ENCODE measurements around the gene TRABD2A. TPM values are rescaled to one million over a fixed set of nuclear protein-coding genes. Genes with fewer than 3 reads are reported as not detected.

The TRABD2A gene
- total RNA-seq, 2 experiments from 2014 or later, result 1.6 to 1.9 TPM

DNA sequence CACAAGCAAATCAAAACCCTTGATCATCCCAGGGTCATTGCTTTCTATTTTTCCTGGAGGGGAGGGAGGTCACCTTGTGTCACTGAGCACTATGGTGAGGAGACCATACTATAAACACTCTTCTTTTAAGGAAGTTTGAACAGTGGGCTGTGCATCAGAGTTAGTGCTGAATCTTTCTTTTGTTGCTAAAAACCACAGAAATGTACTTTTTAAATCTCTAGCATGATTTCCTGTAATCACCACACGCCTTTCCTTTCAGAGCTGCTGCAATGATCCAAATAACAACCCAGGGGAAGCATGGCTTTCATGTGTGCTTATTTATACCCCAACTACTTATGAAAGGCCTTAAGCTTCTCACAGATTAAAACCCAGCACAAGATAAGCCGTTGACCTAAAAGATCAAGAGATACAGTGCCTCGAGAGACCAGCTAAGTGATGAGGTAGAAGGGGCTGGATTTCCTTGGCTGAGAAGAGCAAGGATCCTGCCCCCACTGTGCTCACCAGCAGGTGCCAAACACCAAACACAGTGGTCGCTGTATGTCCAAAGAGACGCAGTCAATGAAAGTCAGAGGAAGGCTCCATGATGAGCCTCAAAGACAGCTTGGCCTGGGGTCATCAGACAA is 34.7 kb downstream of the TRABD2A start:
- Histone ChIP-seq H3K4me2 (ENCODE audit: low read length) (no peak overlapping the region), H3K79me2 (ENCODE audit: insufficient read depth, low read depth, low read length) (no peaks in the 10 kb centered on the region), H3K9me2 (ENCODE audit: insufficient read depth, low read length) (no peaks in the 10 kb centered on the region), H4K20me1 (ENCODE audit: insufficient read depth, low read length) (no peaks in the 10 kb centered on the region), H3K4me3 (ENCODE audit: low read depth, low read length, poor library complexity, severe bottlenecking) (no peak overlapping the region), H3K36me3 (ENCODE audit: insufficient read depth, low read length) (no peaks in the 10 kb centered on the region), H3K9me3 (ENCODE audit: low read length) (no peaks in the 10 kb centered on the region), H2AFZ (ENCODE audit: low read length) (no peak overlapping the region), H3K4me1 (ENCODE audit: insufficient read depth, low read length, poor library complexity, severe bottlenecking) (peaks cover 13% of the 10 kb centered on the region), H3K27ac (ENCODE audit: low read depth, low read length, poor library complexity, severe bottlenecking) (no peak overlapping the region)
- peak; percentile 27 for DNase-seq (ENCODE audit: low spot score)
- TF ChIP-seq, protein P1, sequence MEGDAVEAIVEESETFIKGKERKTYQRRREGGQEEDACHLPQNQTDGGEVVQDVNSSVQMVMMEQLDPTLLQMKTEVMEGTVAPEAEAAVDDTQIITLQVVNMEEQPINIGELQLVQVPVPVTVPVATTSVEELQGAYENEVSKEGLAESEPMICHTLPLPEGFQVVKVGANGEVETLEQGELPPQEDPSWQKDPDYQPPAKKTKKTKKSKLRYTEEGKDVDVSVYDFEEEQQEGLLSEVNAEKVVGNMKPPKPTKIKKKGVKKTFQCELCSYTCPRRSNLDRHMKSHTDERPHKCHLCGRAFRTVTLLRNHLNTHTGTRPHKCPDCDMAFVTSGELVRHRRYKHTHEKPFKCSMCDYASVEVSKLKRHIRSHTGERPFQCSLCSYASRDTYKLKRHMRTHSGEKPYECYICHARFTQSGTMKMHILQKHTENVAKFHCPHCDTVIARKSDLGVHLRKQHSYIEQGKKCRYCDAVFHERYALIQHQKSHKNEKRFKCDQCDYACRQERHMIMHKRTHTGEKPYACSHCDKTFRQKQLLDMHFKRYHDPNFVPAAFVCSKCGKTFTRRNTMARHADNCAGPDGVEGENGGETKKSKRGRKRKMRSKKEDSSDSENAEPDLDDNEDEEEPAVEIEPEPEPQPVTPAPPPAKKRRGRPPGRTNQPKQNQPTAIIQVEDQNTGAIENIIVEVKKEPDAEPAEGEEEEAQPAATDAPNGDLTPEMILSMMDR (conservative IDR thresholded peaks at IDR 0.05; ENCODE audit: low read length), result no peak
- no peak for TF ChIP-seq EZH2phosphoT487 (IDR thresholded peaks at IDR 0.05; ENCODE audit: borderline replicate concordance, low read depth, low read length)
- CTCF ChIA-PET (ENCODE audit: unreplicated experiment), result no interaction called here
- POLR2A ChIA-PET, result interaction anchor here (0.8 kb wide), 1 partner anchor 29 kb away, joined by 3 read pairs; no protein-coding TSS in a partner anchor
- no TSS peak for BruUV-seq (replicated peaks)
- intact Hi-C loops (cut with micrococcal nuclease; ENCODE audit: unreplicated experiment), result no loop called here

GRCh38 chr2:84844141-84844540 is 36.7 kb downstream of the TRABD2A start:
- Histone ChIP-seq H3K4me3 (ENCODE audit: low read depth, low read length, poor library complexity, severe bottlenecking) (no peak overlapping the region), H2AFZ (ENCODE audit: low read length) (no peak overlapping the region), H3K9me2 (ENCODE audit: insufficient read depth, low read length) (no peaks in the 10 kb centered on the region), H3K36me3 (ENCODE audit: insufficient read depth, low read length) (no peaks in the 10 kb centered on the region), H3K79me2 (ENCODE audit: insufficient read depth, low read depth, low read length) (no peaks in the 10 kb centered on the region), H3K9me3 (ENCODE audit: low read length) (no peaks in the 10 kb centered on the region), H3K4me2 (ENCODE audit: low read length) (no peak overlapping the region), H3K27ac (ENCODE audit: low read depth, low read length, poor library complexity, severe bottlenecking) (no peak overlapping the region), H4K20me1 (ENCODE audit: insufficient read depth, low read length) (no peaks in the 10 kb centered on the region), H3K4me1 (ENCODE audit: insufficient read depth, low read length, poor library complexity, severe bottlenecking) (peaks cover 13% of the 10 kb centered on the region)
- intact Hi-C loops (cut with micrococcal nuclease; ENCODE audit: unreplicated experiment), result no loop called here
- TF ChIP-seq, protein P1 (conservative IDR thresholded peaks at IDR 0.05; ENCODE audit: low read length), result no peak
- TF ChIP-seq EZH2phosphoT487 (IDR thresholded peaks at IDR 0.05; ENCODE audit: borderline replicate concordance, low read depth, low read length), result no peak
- no peak for DNase-seq (ENCODE audit: low spot score)
- CTCF ChIA-PET (ENCODE audit: unreplicated experiment), result no interaction called here
- POLR2A ChIA-PET, result no interaction called here
- BruUV-seq (replicated peaks), result no TSS peak

- H3K27ac ChIP-seq (ENCODE audit: low read depth, low read length, poor library complexity, severe bottlenecking), result no peak overlapping the region
Measured at GRCh38 chr2:84841577-84841976, 39.3 kb downstream of the TRABD2A start.

More at GRCh38 chr2:84841577-84841976, 39.3 kb downstream of the TRABD2A start:
- intact Hi-C loops (cut with micrococcal nuclease; ENCODE audit: unreplicated experiment), result no loop called here
- peaks cover 11% of the 10 kb centered on the region for H3K4me1 ChIP-seq (ENCODE audit: insufficient read depth, low read length, poor library complexity, severe bottlenecking)
- TF ChIP-seq, protein P1 (conservative IDR thresholded peaks at IDR 0.05; ENCODE audit: low read length), result no peak
- no peak for TF ChIP-seq EZH2phosphoT487 (IDR thresholded peaks at IDR 0.05; ENCODE audit: borderline replicate concordance, low read depth, low read length)
- no TSS peak for BruUV-seq (replicated peaks)
- no peak for DNase-seq (ENCODE audit: low spot score)
- ChIA-PET POLR2A (interaction anchor here (0.5 to 0.6 kb wide), 2 partner anchors 63 to 1838 kb away, joined by 3 read pairs; no protein-coding TSS in a partner anchor), CTCF (ENCODE audit: unreplicated experiment) (no interaction called here)
- no peaks in the 10 kb centered on the region for H4K20me1 ChIP-seq (ENCODE audit: insufficient read depth, low read length)
- no peaks in the 10 kb centered on the region for H3K9me2 ChIP-seq (ENCODE audit: insufficient read depth, low read length)
- no peaks in the 10 kb centered on the region for H3K79me2 ChIP-seq (ENCODE audit: insufficient read depth, low read depth, low read length)
- H2AFZ ChIP-seq (ENCODE audit: low read length), result no peak overlapping the region
- no peaks in the 10 kb centered on the region for H3K9me3 ChIP-seq (ENCODE audit: low read length)
- H3K4me2 ChIP-seq (ENCODE audit: low read length), result no peak overlapping the region
- no peaks in the 10 kb centered on the region for H3K36me3 ChIP-seq (ENCODE audit: insufficient read depth, low read length)
- H3K4me3 ChIP-seq (ENCODE audit: low read depth, low read length, poor library complexity, severe bottlenecking), result no peak overlapping the region
